Epithelial cell of proximal tubule (primary cell): Measurements from ENCODE around the gene DHX32. TPM values are rescaled to one million over a fixed set of nuclear protein-coding genes. Genes with fewer than 3 reads are reported as not detected.

Experiments used
- DNase-seq: peaks from one replicate; pipeline ENCODE4 v3.0.0-alpha.2; 2011; ENCODE audit warnings: low read depth
- H3K4me3 ChIP-seq: 2 replicates; pipeline ENCODE4 v1.5.1; 2011; ENCODE audit warnings: low read depth, mild to moderate bottlenecking, low read length
- total RNA-seq: library from RNA; depleted of rRNA; stranded (reverse); fragments of >200 nt; gene quantifications from 2 replicates; pipeline ENCODE4 v1.2.3, GENCODE V29; 2015
- TF ChIP-seq, protein P1 (sequence below): conservative IDR thresholded peaks from 2 replicates; pipeline ENCODE4 v1.5.1; 2012; ENCODE audit warnings: low read depth, mild to moderate bottlenecking, low read length

DHX32 gene
- total RNA-seq, 1 donor from 2014 or later, result 29.6 TPM

DNA sequence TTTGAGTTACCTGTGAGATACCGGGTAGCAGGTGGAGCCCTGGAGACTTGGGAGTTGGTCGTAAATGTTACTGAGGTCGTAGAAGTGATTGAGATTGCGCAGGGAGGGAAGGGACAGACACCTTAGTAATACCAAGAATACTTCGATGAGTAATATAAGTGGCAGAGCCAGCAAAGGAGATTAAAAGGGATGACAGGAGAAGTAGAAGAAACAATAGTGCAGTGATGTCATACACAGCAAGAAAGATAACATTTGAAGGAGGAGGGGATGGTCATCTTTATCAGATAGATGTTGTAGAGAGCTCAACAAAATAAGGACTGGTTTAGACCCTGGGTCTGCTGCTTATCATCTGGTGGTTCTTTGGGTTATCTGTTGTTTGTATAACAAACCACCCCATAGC lies 52.8 kb downstream of the DHX32 start:
- TF ChIP-seq, protein P1, sequence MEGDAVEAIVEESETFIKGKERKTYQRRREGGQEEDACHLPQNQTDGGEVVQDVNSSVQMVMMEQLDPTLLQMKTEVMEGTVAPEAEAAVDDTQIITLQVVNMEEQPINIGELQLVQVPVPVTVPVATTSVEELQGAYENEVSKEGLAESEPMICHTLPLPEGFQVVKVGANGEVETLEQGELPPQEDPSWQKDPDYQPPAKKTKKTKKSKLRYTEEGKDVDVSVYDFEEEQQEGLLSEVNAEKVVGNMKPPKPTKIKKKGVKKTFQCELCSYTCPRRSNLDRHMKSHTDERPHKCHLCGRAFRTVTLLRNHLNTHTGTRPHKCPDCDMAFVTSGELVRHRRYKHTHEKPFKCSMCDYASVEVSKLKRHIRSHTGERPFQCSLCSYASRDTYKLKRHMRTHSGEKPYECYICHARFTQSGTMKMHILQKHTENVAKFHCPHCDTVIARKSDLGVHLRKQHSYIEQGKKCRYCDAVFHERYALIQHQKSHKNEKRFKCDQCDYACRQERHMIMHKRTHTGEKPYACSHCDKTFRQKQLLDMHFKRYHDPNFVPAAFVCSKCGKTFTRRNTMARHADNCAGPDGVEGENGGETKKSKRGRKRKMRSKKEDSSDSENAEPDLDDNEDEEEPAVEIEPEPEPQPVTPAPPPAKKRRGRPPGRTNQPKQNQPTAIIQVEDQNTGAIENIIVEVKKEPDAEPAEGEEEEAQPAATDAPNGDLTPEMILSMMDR, result no peak
- no peak for DNase-seq
- H3K4me3 ChIP-seq, result no peak overlapping the region

DNA sequence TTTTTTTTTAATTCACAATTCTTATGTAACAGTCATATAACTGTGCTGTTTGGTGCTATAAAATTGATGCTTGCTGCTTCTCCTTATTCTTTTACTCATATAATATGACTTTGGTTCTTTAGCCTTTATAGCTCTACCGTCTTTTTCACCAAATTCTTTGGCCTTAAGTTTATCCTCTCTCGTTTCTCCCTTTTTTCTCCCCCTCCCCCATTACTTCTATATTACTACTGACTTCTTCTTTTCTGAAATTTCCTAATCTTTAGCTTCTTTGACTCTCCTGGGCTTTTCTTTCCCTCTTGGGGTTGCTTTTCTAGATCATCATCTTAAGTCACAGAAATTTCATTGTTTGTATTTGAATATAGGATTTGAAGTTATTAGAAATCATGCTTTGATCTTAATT lies 54.0 kb downstream of the DHX32 start:
- DNase-seq, result no peak
- TF ChIP-seq, protein P1, result no peak
- no peak overlapping the region for H3K4me3 ChIP-seq

DNA sequence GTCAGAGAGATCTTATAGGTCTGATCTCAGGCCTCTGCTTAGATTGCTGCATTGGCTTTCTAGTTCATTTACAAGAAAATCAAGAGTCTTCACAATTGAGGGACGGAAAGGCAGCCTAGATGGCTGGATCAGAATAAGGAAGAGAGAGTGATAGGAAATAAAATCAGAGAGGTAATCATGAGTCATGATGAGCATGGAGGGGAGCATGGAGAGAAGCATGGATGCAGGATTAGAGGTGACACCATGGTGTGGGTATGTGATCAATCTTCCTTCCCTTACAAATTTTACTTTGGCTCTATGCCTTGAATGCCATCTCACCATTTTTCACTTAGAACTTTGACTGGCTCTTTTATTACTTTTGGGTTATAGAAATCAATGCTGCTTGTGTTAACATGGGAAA lies 56.4 kb downstream of the DHX32 start:
- TF ChIP-seq, protein P1, result no peak
- no peak for DNase-seq
- peak overlapping the region; percentile 98 for H3K4me3 ChIP-seq

DNA sequence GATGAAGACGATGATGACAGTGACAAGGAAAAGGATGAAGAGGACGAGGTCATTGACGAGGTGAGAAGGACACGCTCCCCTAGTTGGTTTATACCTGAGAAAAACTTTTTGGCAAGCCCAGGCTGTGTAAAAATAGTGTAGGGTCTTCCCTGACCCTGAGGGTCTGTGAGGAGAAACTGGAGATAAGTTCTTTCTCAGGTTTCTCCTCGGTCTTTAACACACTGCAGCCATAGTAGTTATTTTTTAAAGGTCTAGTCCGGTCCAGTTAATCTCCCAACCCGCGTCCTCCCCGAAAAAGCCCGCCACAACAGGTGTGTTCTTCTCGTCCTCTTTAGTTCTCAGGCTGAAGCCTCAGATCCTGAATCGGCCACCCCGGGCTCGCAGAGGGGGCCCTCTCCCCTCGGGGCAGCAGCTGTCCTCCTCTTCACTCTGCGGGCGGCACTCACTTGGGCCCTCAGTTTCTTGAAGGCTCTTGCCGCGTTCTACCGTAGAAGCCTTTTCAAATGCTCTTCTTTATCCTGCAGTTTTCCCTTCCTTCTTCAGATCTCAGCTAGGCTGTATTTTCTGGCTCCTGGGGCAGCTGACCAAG lies 57.3 kb downstream of the DHX32 start:
- peak overlapping the region; percentile 98 for H3K4me3 ChIP-seq
- DNase-seq, result no peak
- TF ChIP-seq, protein P1, result no peak

DNA sequence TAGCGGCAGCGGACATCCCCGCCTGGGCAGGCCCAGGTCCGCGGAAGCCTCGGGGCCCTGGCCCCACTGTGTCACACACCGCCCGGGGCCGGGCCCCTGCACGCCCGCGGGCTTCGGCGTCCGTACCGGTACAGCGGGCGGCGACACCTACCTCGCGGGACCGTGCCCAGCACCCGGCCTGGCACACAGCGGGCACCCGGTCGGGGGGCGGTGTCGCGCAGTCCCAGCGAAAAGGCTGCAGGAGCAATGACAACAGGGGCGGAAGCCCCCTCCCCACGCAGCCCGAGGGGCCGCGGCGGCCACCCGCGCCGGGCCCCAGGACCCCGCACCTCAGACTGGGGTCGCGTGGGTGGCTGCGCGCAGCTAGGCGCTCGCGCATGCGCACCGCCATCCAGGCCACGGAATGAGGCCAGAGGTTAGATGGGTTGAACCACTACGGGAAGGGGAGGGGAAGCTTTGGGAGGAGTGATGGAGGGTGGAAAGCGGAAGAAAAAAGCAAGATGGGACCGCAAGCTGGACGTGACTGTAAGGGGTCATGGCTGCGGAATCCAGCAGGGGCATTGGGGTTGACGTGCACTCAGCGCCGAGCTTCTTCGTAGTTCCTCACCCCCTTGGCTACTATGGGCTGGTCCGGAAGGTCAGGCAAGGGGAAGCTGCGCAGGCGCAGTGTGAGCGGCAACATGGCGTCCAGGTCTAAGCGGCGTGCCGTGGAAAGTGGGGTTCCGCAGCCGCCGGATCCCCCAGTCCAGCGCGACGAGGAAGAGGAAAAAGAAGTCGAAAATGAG lies 58.0 kb downstream of the DHX32 start, which contains the start of the genes BCCIP and UROS:
Gene BCCIP, plus strand, starts transcription at position 669 of the 785 bp plus-strand sequence. Its CDS starts 12 bp downstream, at position 681.
Gene UROS, minus strand, starts transcription at position 381 of the 785 bp plus-strand sequence. CDS start 6,759 bp downstream, outside the sequence.
- TF ChIP-seq, protein P1, result no peak
- peak; percentile 55 for DNase-seq
- peak within 1 kb of the TSS; percentile 98 for H3K4me3 ChIP-seq

DNA sequence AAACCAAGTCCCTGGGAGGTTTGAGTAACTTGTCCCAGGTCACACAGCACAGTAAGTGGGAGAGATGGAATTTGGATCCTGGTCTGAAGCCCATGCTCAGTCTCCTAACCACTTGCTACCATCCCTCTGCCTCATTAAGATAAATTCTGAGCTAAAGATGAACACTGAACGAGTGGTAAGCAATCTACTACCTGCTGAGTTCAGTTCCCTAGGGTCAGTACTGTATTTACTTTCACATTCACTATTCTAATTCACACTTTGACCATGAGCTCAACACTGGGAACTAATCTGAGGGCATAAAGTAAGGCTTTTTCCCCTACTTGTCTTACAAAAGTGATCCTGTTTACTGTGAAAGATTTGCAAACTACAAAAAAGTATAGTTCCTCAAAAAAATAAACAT lies 60.4 kb downstream of the DHX32 start:
- TF ChIP-seq, protein P1, result no peak
- no peak for DNase-seq

More for the DNA sequence above, 60.4 kb downstream of the DHX32 start:
- H3K4me3 ChIP-seq, result no peak overlapping the region
